Endodermal cell (in vitro differentiated cells): Measurements from ENCODE around the gene SLC26A1. TPM values are rescaled to one million over a fixed set of nuclear protein-coding genes. Genes with fewer than 3 reads are reported as not detected.

ENCODE experiments used
- DNase-seq: peaks from one replicate; pipeline ENCODE4 v3.0.0-alpha.2; 2017
- H3K27ac ChIP-seq: 2 replicates; pipeline ENCODE4 v1.5.1; 2013; ENCODE audit warnings: mild to moderate bottlenecking, low read depth, low read length, moderate library complexity
- H3K27me3 ChIP-seq: 2 replicates; pipeline ENCODE4 v1.6.1; 2013; ENCODE audit warnings: mild to moderate bottlenecking, low read length, moderate library complexity; ENCODE audit not compliant: insufficient read depth, control insufficient read depth, poor library complexity, severe bottlenecking
- H3K36me3 ChIP-seq: 2 replicates; pipeline ENCODE4 v1.7.0; 2013; ENCODE audit warnings: mild to moderate bottlenecking, low read length, moderate library complexity; ENCODE audit not compliant: control insufficient read depth, insufficient read depth
- H3K4me1 ChIP-seq: one replicate; pipeline ENCODE4 v1.7.0; 2013; ENCODE audit warnings: low read length; ENCODE audit not compliant: control insufficient read depth, insufficient read depth
- H3K4me3 ChIP-seq: 2 replicates; pipeline ENCODE4 v1.5.1; 2013; ENCODE audit warnings: mild to moderate bottlenecking, low read length, moderate library complexity
- H3K9ac ChIP-seq: 2 replicates; pipeline ENCODE4 v1.6.1; 2013; ENCODE audit warnings: mild to moderate bottlenecking, low read length, moderate library complexity; ENCODE audit not compliant: poor library complexity, severe bottlenecking; ENCODE audit errors: extremely low read depth
- H3K9me3 ChIP-seq: 2 replicates; pipeline ENCODE4 v1.6.1; 2013; ENCODE audit warnings: mild to moderate bottlenecking, low read length, moderate library complexity; ENCODE audit not compliant: control insufficient read depth
- H3K27ac Mint-ChIP-seq: 2 replicates; pipeline ENCODE4 v1.8.0; 2020; ENCODE audit warnings: mixed read lengths
- H3K27me3 Mint-ChIP-seq: 2 replicates; pipeline ENCODE4 v1.8.0; 2021; ENCODE audit warnings: mild to moderate bottlenecking, mixed read lengths; ENCODE audit not compliant: insufficient read depth
- H3K36me3 Mint-ChIP-seq: 2 replicates; pipeline ENCODE4 v1.8.0; 2020; ENCODE audit warnings: low read depth, mixed read lengths
- H3K4me1 Mint-ChIP-seq: 2 replicates; pipeline ENCODE4 v1.8.0; 2020; ENCODE audit warnings: mixed read lengths
- H3K4me3 Mint-ChIP-seq: 2 replicates; pipeline ENCODE4 v1.8.0; 2020; ENCODE audit warnings: mild to moderate bottlenecking, moderate library complexity, mixed read lengths
- H3K9me3 Mint-ChIP-seq: 2 replicates; pipeline ENCODE4 v1.8.0; 2020; ENCODE audit warnings: mild to moderate bottlenecking, mixed read lengths
- WGBS, 2 experiments: methylation state at CpG; one replicate each; pipeline versions ENCODE4 v1.1.5 to v1.1.7; 2013; ENCODE audit warnings: missing lambda C conversion rate in 2 of 2, mixed read lengths in 1 of 2; ENCODE audit not compliant: insufficient coverage in 1 of 2, insufficient read length in 1 of 2; 5-methylcytosine and 5-hydroxymethylcytosine counted together
- total RNA-seq, 2 donors: library from RNA; stranded (reverse); fragmentation: NEBNext Ultra II Directional in 1 of 2; extraction: Animal tissue kit (Norgen Biotek cat#: 25700) in 1 of 2; gene quantifications; 2 replicates in 1 of 2; 3 replicates in 1 of 2; pipeline ENCODE4 v1.2.1, GENCODE V29; 2021
- TF ChIP-seq, protein P1 (sequence below): fragments of 200-600 bp; sonication (generic); conservative IDR thresholded peaks from 2 replicates; pipeline ENCODE4 v1.5.0; 2021; ENCODE audit warnings: antibody characterized with exemption, mild to moderate bottlenecking

Gene SLC26A1
- total RNA-seq, 2 donors from 2014 or later: 0.55 to 1.0 TPM

DNA sequence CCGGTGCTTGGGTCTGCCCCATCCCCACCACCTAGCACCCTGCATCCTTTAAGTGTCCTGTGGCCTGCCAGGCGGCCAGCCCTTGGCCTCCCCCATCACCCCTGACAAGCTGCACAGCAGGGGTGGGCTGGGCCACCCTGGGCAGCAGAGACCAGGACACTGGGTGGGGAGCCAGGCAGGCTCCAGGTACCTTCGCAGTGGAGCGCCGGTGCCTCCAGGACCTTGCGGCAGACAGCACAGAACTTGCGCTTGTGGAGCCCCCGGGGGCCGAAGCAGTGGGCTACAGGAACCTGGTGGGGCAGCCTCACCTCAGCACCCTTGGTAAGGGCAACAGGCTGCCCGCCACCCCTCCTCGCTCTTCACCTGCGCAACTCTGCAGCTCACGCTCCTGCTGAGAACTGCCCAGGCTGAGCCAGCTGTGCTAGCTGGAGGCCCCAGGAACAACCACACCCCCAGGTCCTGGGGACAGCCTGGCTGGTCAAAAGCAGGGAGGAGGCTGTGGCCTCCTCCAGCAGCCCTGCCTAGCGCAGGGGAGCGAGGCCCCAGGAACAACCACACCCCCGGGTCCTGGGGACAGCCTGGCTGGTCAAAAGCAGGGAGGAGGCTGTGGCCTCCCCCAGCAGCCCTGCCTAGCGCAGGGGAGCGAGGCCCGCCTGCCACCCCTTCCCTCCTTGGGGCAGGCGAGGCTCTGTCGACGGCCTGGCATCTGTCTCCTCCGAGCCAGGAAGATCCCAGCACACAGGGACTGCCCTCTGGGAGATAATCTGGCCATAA lies 24.4 kb downstream of the SLC26A1 start:
- Histone ChIP-seq H3K36me3 (no peaks in the 10 kb centered on the region), H3K9me3 (no peaks in the 10 kb centered on the region), H3K9ac (no peak overlapping the region), H3K4me1 (no peaks in the 10 kb centered on the region), H3K27me3 (peaks cover 9% of the 10 kb centered on the region), H3K4me3 (no peak overlapping the region), H3K27ac (no peak overlapping the region)
- Mint-ChIP-seq H3K4me3 (no peak overlapping the region), H3K9me3 (no peaks in the 10 kb centered on the region), H3K36me3 (peaks cover 2% of the 10 kb centered on the region), H3K27ac (no peak overlapping the region), H3K27me3 (peaks cover 18% of the 10 kb centered on the region), H3K4me1 (peaks cover 8% of the 10 kb centered on the region)
- DNase-seq: no peak
- 87 to 90% methylated on average over 19 to 23 of the region's 23 CpGs for WGBS, 2 experiments
- TF ChIP-seq, protein P1, sequence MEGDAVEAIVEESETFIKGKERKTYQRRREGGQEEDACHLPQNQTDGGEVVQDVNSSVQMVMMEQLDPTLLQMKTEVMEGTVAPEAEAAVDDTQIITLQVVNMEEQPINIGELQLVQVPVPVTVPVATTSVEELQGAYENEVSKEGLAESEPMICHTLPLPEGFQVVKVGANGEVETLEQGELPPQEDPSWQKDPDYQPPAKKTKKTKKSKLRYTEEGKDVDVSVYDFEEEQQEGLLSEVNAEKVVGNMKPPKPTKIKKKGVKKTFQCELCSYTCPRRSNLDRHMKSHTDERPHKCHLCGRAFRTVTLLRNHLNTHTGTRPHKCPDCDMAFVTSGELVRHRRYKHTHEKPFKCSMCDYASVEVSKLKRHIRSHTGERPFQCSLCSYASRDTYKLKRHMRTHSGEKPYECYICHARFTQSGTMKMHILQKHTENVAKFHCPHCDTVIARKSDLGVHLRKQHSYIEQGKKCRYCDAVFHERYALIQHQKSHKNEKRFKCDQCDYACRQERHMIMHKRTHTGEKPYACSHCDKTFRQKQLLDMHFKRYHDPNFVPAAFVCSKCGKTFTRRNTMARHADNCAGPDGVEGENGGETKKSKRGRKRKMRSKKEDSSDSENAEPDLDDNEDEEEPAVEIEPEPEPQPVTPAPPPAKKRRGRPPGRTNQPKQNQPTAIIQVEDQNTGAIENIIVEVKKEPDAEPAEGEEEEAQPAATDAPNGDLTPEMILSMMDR: no peak

DNA sequence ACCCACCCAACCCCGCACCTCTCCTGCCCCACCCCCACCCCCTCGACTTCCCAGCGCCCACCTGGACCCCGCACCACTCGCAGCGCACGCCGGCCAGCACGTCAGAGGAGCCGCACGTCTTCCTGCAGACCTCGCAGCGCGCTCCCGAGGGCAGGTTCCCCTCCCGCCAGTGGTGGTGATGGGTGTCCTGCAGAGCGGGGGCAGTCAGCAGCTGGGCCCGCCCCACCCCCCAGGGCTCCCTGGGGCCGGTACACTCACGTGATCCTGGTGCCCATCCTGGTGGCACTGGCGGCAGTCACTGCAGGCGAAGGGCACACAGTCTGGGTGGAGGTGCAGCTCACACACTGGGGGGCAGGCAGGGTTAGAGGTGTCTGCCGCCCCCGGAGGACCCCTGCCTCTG lies 25.0 kb downstream of the SLC26A1 start:
- peaks cover 6% of the 10 kb centered on the region for H3K36me3 Mint-ChIP-seq
- peaks cover 8% of the 10 kb centered on the region for H3K4me1 Mint-ChIP-seq
- no peak overlapping the region for H3K4me3 ChIP-seq
- WGBS, 2 experiments: 52 to 61% methylated on average over 5 to 23 of the region's 24 CpGs
- no peaks in the 10 kb centered on the region for H3K36me3 ChIP-seq
- DNase-seq: no peak
- peaks cover 18% of the 10 kb centered on the region for H3K27me3 Mint-ChIP-seq
- H3K9ac ChIP-seq: no peak overlapping the region
- TF ChIP-seq, protein P1: no peak
- H3K27ac Mint-ChIP-seq: no peak overlapping the region
- no peaks in the 10 kb centered on the region for H3K9me3 ChIP-seq
- H3K27ac ChIP-seq: no peak overlapping the region
- H3K4me3 Mint-ChIP-seq: no peak overlapping the region
- H3K9me3 Mint-ChIP-seq: no peaks in the 10 kb centered on the region
- H3K27me3 ChIP-seq: peaks cover 9% of the 10 kb centered on the region
- no peaks in the 10 kb centered on the region for H3K4me1 ChIP-seq

DNA sequence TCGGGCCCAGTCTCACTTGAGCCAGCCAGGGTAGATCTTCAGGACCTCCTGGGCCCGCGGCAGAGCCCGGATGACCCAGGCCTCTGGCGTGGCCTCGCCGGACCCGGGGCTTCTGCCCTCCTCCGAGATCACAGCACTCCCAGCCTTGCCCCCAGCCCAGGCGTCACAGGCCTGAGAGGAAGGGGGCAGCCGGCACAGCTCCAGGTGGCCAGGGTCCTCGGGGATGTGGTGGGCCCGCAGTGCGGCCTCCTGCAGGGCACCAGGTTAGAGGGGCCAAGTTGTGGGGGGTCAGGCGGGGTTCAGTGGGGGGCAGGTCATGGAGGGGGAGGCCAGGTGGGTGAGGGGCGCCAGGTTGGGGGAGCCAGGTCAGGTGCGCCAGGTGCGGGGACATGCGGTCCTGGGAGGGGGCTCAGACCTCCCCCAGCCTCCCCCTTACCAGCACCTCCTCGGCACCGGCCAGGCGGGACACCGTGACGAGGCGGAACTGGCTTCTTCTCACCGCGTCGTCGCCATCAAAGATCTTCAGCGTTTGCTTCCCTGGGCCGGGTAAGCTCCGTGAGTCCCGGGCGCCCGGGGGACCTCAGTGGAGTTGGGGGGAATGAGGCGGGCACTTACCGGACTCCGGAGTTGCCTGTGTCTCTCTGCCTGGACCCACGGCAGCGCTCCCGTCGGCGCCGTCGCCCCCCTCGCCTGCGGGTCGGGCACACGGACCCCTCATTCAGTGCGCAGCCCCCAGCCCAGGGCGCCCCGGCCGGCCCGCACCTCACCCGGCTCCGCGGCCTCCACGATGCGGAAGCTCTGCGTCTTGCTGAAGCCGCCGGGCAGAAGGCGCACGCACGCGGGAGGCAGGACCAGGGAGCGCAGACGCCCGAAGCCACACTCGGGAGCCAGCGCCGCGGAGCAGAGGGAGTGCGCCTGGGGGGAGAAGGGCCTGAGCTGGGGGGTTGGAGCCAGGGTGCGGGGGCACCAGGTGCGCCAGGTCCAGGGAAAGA lies 25.8 kb downstream of the SLC26A1 start:
- TF ChIP-seq, protein P1: no peak
- Histone ChIP-seq H3K4me1 (no peaks in the 10 kb centered on the region), H3K27me3 (peaks cover 9% of the 10 kb centered on the region), H3K36me3 (no peaks in the 10 kb centered on the region), H3K9ac (no peak overlapping the region), H3K9me3 (no peaks in the 10 kb centered on the region), H3K27ac (no peak overlapping the region), H3K4me3 (no peak overlapping the region)
- 60 to 62% methylated on average over 38 to 75 of the region's 76 CpGs for WGBS, 2 experiments
- Mint-ChIP-seq H3K4me1 (peaks cover 8% of the 10 kb centered on the region), H3K27ac (no peak overlapping the region), H3K4me3 (no peak overlapping the region), H3K36me3 (peaks cover 6% of the 10 kb centered on the region), H3K27me3 (peaks cover 18% of the 10 kb centered on the region), H3K9me3 (no peaks in the 10 kb centered on the region)
- peak; percentile 71 for DNase-seq
